Activated naive CD4-positive, alpha-beta T cell treated with anti-CD3 and anti-CD28 coated beads, Interleukin-2, amount 10 ng/mL, durations not matched to agents 7 days and 5 days (primary cell): Measurements from ENCODE around the gene RFLNA.

ENCODE experiments used
- CTCF ChIA-PET: fragments of 350-600 bp; sonication (Branson Sonifier 250); formaldehyde crosslinking; loops from one replicate; lab custom pipeline; 2021; ENCODE audit warnings: antibody characterized with exemption; lab: Charles Lee
- DNase-seq: peaks from one replicate; pipeline ENCODE4 v3.0.0-alpha.2; 2020
- H3K27ac Mint-ChIP-seq: one replicate; pipeline ENCODE4 v1.8.0; 2021; ENCODE audit warnings: mild to moderate bottlenecking, moderate library complexity, mixed read lengths
- H3K27me3 Mint-ChIP-seq: one replicate; pipeline ENCODE4 v1.8.0; 2021; ENCODE audit warnings: mild to moderate bottlenecking, mixed read lengths
- H3K36me3 Mint-ChIP-seq: one replicate; pipeline ENCODE4 v1.8.0; 2021; ENCODE audit warnings: mixed read lengths
- H3K4me1 Mint-ChIP-seq: one replicate; pipeline ENCODE4 v1.8.0; 2021; ENCODE audit warnings: mixed read lengths
- H3K4me3 Mint-ChIP-seq: one replicate; pipeline ENCODE4 v1.8.0; 2021; ENCODE audit warnings: mild to moderate bottlenecking, moderate library complexity, mixed read lengths
- H3K9me3 Mint-ChIP-seq: one replicate; pipeline ENCODE4 v1.8.0; 2021; ENCODE audit warnings: mixed read lengths

The RFLNA gene

DNA sequence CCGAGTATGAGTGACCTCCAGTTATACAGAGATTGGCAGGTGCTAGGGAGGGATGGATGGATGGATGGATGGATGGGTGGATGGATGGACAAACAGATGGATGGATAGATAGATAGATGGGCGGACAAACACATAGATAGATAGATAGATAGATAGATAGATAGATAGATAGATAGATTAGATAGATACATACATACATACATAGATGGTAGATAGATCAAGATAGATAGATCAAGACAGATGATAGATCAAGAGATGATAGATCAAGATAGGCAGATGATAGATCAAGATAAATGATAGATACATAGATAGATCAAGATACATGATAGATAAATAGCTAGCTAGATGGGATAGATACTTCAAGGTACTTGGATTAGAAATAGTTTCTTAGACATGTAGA is 18.6 kb upstream of the RFLNA start:
- Mint-ChIP-seq H3K9me3 (no peaks in the 10 kb centered on the region), H3K4me3 (no peak overlapping the region), H3K27me3 (peaks cover 33% of the 10 kb centered on the region), H3K36me3 (no peaks in the 10 kb centered on the region), H3K4me1 (peaks cover 3% of the 10 kb centered on the region), H3K27ac (no peak overlapping the region)
- CTCF ChIA-PET, result no interaction called here
- DNase-seq, result no peak

DNA sequence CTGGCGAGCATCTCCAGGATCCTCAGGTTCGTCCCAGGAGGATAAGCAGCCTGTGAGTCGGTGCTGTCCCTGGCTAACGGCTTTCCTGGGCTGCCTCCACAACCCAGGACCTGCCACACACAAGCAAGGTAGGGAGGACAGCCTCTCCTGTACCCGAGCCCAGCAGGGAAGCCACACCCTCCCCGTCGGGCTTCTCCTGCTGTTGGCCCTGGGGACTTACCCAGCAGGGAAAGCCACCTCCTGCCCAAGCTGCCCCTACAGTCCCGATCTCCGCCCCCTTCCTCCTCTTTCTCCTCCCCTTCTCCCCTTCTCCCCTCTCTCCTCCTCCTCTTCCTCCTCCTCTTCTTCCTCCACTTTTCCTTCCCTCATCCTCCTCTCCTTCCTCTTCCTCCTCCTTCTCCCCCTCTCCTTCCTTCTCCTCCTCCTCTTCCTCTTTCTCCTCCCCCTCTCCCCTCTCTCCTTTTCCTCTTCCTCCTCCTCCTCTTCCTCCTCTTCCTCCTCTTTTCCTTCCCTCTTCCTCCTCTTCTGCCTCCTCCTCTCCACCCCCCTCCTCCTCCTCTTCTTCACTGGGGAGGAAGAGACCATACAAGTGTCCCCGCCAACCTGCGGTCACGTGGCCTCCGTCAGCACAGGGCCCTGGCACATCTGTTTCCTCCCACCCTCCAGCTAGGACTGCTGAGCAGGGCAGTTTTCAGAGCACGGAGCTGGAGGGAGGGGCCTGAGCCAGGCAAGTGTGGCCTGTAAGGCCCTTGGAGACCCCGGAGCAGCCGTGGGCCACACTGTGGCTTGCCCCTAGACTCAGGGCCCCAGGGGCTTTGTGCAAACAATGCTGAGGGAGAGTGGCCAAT is 17.3 kb upstream of the RFLNA start:
- no peak overlapping the region for H3K27ac Mint-ChIP-seq
- H3K4me3 Mint-ChIP-seq, result no peak overlapping the region
- H3K36me3 Mint-ChIP-seq, result no peaks in the 10 kb centered on the region
- H3K4me1 Mint-ChIP-seq, result peaks cover 3% of the 10 kb centered on the region
- H3K9me3 Mint-ChIP-seq, result no peaks in the 10 kb centered on the region
- CTCF ChIA-PET, result no interaction called here
- no peak for DNase-seq
- peaks cover 37% of the 10 kb centered on the region for H3K27me3 Mint-ChIP-seq

DNA sequence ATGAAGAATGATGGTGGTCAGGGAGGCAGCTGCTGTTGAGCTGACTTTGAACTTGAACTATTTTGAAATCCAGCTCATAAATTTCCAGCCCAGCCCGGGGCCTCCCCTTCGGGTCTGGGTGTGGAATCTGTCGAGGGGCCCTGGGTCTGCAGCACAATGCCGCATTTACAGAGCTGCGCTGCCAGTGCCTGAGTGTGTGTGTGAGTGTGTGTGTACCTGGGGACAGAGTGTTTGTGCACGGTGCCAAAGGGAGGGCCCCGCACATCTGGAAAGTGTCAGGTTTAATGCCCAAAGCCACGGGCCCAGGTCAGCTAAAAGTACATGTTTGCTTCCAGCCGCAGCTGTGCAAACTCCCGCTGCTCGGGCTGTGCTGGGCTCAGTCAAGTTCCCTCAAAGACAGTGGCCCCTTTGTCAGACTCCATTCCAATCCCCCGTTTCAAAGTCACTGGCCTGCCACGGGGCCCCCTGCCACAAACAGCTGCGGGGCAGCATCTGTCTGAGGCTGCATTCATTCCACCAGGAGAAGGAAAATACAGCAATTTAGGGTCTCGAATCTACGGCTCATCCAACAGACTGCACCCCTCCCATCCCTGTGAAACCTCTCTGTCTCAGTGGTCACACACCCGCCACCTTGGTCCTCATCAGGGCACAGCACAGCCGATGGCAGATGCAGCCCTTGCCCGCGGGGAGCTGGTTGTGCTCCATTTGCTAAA is 16.3 kb upstream of the RFLNA start:
- H3K4me1 Mint-ChIP-seq, result peaks cover 3% of the 10 kb centered on the region
- peaks cover 44% of the 10 kb centered on the region for H3K27me3 Mint-ChIP-seq
- DNase-seq, result peak; percentile 10
- H3K4me3 Mint-ChIP-seq, result no peak overlapping the region
- H3K27ac Mint-ChIP-seq, result no peak overlapping the region
- CTCF ChIA-PET, result no interaction called here
- no peaks in the 10 kb centered on the region for H3K9me3 Mint-ChIP-seq
- no peaks in the 10 kb centered on the region for H3K36me3 Mint-ChIP-seq

DNA sequence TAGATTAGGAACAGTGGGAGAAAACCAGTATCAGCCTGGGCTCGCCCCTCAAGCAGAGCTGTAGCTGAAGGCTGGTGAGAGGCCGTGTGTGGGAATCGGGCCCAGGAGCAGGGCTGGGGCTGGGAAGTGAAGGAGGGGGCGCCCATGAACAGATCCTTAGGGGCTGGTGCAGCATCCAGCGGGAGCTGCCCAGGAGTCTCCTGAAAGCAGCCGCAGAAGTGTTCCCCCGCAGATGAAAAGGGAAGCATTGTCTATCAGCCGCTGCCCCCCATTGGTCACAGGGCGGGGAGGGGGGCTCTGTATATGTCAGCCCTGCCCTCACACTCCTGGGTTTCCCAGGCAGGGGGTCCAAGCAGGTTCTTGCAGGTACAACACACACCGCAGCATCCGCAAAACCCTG is 15.6 kb upstream of the RFLNA start:
- Mint-ChIP-seq H3K36me3 (no peaks in the 10 kb centered on the region), H3K4me1 (no peaks in the 10 kb centered on the region), H3K27me3 (peaks cover 49% of the 10 kb centered on the region), H3K27ac (no peak overlapping the region), H3K4me3 (no peak overlapping the region), H3K9me3 (peaks cover 2% of the 10 kb centered on the region)
- CTCF ChIA-PET, result no interaction called here
- DNase-seq, result no peak

DNA sequence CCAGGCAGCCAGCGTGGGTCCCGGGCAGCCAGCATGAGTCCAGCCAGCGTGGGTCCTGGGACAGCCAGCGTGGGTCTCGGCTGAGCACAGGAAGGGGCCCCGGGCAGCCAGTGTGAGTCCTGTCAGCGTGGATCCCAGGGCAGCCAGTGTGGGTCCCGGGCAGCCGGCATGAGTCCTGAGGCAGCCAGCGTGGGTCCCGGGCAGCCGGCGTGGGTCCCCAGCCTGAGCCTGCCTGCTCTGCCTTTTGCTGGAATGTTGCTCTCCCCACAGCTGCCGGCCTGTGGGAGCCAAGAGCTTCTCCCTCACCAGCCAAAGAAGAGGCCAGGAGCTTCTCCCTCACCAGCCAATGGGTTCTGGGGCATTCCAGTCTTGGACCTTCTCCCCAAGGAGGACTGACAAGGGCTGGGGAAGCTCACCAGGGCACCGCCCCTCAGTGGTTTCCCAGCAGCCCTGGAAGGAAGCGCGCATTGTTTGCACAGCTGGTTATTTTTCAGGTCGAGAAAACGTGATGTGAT is 15.0 kb upstream of the RFLNA start:
- H3K9me3 Mint-ChIP-seq, result peaks cover 6% of the 10 kb centered on the region
- H3K4me1 Mint-ChIP-seq, result no peaks in the 10 kb centered on the region
- H3K27me3 Mint-ChIP-seq, result peaks cover 54% of the 10 kb centered on the region
- H3K27ac Mint-ChIP-seq, result no peak overlapping the region
- no peak for DNase-seq
- no peak overlapping the region for H3K4me3 Mint-ChIP-seq
- CTCF ChIA-PET, result no interaction called here
- H3K36me3 Mint-ChIP-seq, result no peaks in the 10 kb centered on the region

DNA sequence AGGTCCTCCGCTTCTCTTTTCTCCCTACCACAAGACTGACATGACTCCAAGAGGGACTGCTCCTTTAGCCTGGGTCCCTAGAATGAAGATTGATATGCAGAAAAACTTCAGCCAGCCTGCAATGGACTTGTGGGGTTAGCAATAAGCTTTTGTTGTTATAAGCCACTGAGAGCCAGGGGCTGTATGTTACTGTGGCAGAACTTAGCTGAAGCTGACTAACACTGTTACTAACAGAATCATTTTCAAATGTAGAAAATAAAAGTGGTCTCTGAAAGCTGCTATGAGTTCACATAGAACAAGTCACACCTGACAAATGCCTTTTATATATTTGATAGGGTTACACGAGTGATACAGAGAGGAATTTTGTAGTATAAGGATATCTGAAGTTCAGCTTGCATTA is 13.6 kb upstream of the RFLNA start:
- DNase-seq, result no peak
- H3K27me3 Mint-ChIP-seq, result peaks cover 58% of the 10 kb centered on the region
- H3K27ac Mint-ChIP-seq, result no peak overlapping the region
- H3K9me3 Mint-ChIP-seq, result peaks cover 12% of the 10 kb centered on the region
- CTCF ChIA-PET, result no interaction called here
- H3K4me3 Mint-ChIP-seq, result no peak overlapping the region
- no peaks in the 10 kb centered on the region for H3K4me1 Mint-ChIP-seq
- no peaks in the 10 kb centered on the region for H3K36me3 Mint-ChIP-seq

DNA sequence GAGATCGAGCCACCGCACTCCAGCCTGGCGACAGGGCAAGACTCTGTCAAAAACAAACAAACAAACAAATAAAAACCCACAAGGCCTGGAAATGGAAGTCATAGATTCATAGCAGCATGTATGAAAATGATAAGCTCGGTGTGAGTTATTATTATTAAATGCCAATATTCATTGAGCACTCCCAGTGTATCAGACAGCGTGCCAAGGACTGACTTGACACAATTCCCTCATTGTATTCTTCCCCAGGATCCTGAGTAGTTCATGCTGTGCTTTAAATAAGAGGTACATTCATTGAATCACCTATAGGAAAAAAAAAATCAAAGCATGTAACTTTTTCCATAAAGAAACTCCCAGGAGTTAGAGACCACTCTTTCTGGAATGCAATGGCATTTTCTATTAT is 12.6 kb upstream of the RFLNA start:
- Mint-ChIP-seq H3K4me3 (no peak overlapping the region), H3K9me3 (peaks cover 12% of the 10 kb centered on the region), H3K27me3 (peaks cover 54% of the 10 kb centered on the region), H3K4me1 (no peaks in the 10 kb centered on the region), H3K27ac (no peak overlapping the region), H3K36me3 (no peaks in the 10 kb centered on the region)
- DNase-seq, result peak; percentile 1
- CTCF ChIA-PET, result no interaction called here

DNA sequence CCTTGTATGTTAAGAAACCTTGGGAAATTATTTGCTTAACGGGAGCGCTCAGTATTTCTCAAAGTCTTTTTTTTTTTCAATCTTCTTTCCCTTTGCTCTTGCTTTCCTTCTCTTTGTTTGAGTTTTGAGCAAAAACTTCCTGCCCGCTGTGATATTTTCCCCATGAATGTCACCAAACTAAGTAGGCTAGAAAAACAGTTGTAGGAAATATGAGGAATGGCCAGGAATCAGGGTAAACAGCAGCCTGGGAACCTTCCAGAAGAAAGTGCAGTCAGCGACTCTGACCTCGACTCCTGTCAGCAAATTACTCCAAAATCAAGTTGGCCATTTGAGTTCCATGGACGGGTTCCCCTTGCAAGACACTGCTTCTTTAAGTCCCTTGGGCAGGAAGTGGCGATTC is 11.6 kb upstream of the RFLNA start:
- CTCF ChIA-PET, result no interaction called here
- H3K4me3 Mint-ChIP-seq, result no peak overlapping the region
- H3K4me1 Mint-ChIP-seq, result no peaks in the 10 kb centered on the region
- no peaks in the 10 kb centered on the region for H3K36me3 Mint-ChIP-seq
- DNase-seq, result no peak
- H3K27me3 Mint-ChIP-seq, result peaks cover 44% of the 10 kb centered on the region
- H3K27ac Mint-ChIP-seq, result no peak overlapping the region
- H3K9me3 Mint-ChIP-seq, result peaks cover 12% of the 10 kb centered on the region

DNA sequence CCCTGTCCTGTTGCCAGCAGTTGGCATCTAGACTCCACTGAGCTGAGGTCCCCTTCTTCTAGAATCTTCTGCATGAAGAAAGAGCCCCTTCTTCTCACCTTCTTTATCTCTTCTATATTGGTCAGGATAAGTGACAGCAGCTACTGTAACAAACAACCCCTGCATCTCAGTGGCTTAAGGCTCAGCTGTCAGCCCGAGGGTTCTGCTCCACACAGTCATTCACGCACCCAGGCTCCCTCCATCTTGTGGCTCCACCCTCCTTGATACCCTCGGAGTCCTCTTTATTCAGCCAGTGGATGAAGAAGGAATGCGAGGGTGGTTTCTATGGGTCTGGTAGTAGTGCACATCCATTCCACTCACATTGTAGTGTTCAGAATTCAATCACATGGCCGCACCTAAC is 10.5 kb upstream of the RFLNA start:
- peaks cover 34% of the 10 kb centered on the region for H3K27me3 Mint-ChIP-seq
- H3K4me1 Mint-ChIP-seq, result no peaks in the 10 kb centered on the region
- H3K9me3 Mint-ChIP-seq, result peaks cover 12% of the 10 kb centered on the region
- H3K36me3 Mint-ChIP-seq, result no peaks in the 10 kb centered on the region
- no peak overlapping the region for H3K27ac Mint-ChIP-seq
- CTCF ChIA-PET, result no interaction called here
- no peak overlapping the region for H3K4me3 Mint-ChIP-seq
- DNase-seq, result no peak

DNA sequence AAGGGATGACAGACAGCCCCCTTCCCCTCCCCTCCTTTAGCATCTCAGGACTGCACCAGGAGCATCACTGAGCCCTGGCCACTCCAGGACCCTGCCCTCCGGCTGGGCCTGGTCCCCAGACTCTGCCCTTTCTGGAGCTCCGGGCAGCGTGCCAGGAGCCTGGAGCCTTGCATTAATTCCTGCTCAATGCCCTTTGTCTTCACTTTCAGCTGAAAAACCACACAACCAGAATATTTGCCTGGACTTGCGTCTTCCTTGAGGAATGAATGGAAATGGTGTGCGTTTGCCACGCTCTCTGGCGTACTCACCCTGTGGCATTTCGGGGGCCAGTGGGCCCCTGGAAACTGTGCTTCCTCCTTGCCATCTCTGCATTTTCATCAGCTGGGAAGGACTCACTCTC is 8.5 kb upstream of the RFLNA start:
- Mint-ChIP-seq H3K4me3 (no peak overlapping the region), H3K9me3 (peaks cover 14% of the 10 kb centered on the region), H3K27me3 (peaks cover 32% of the 10 kb centered on the region), H3K27ac (no peak overlapping the region), H3K4me1 (no peaks in the 10 kb centered on the region), H3K36me3 (no peaks in the 10 kb centered on the region)
- DNase-seq, result no peak
- CTCF ChIA-PET, result no interaction called here

DNA sequence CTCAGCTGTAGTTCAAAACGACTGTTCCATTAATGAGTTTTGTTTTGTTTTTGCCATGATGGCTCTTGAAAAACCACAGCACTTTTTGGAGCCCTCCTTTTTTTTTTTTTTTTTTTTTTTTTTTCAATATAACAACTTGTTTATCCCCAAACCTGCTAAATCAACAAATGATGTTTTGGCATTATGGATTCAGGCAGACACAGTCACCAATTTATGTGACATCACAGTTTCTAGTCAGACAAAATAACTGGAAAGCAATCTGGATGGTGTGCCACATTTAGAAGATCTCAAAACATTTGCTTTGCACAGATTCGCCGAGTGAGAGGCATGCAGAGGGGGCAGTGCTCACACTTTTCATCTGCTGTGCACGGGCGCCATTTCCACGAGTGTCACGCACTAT is 7.9 kb upstream of the RFLNA start:
- Mint-ChIP-seq H3K4me3 (no peak overlapping the region), H3K27me3 (peaks cover 32% of the 10 kb centered on the region), H3K36me3 (no peaks in the 10 kb centered on the region), H3K4me1 (no peaks in the 10 kb centered on the region), H3K9me3 (peaks cover 14% of the 10 kb centered on the region), H3K27ac (no peak overlapping the region)
- no peak for DNase-seq
- CTCF ChIA-PET, result no interaction called here

DNA sequence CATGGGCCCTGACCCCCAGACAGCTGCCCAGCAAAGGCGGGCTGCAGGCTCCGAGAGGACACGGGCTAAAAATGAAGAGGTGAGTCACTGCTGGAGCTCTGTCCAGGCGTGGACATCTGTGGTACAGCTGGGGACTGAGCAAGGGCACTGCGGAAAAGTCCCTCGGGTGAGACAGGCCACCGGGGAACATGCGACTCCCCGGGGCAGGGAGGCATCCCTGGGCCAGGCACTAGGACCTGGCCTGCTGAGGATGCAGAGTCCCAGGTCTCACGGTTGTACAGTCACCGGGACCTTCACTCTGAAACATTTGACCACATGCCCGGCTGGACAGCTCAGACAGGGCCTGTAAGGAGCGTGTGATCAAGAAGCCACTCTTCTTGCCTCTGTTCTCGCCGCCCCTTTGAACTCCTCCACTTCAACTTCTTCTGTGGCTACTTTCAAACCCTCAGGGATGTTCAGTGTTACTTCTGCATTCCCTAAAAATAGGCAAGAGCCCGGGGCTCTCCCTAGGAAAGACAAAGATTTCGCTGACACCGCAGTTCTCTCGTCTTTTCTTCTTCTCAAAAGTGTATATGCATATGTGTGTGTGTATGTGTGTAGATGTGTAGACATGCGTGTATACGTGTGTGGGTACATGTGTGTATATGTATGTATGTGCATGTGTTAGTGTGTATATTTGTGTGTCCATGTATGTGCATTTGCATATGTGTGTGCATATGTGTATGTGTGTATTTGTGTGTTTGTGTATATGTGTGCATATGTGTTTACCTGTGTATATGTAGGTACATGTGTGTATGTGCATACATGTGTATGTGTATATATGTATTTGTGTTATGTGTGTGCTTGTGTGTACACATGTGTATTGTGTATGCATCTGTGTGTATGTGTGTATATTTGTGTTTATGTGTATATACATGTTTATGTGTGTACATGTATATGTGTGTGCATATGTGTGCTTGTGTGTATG is 5.0 kb upstream of the RFLNA start:
- Mint-ChIP-seq H3K36me3 (no peaks in the 10 kb centered on the region), H3K4me3 (no peak overlapping the region), H3K4me1 (no peaks in the 10 kb centered on the region), H3K27me3 (peaks cover 39% of the 10 kb centered on the region), H3K27ac (no peak overlapping the region), H3K9me3 (peaks cover 7% of the 10 kb centered on the region)
- DNase-seq, result no peak
- CTCF ChIA-PET, result interaction anchor here (0.9 kb wide), 1 partner anchor 9 kb away, joined by 4 read pairs; no protein-coding TSS in a partner anchor

DNA sequence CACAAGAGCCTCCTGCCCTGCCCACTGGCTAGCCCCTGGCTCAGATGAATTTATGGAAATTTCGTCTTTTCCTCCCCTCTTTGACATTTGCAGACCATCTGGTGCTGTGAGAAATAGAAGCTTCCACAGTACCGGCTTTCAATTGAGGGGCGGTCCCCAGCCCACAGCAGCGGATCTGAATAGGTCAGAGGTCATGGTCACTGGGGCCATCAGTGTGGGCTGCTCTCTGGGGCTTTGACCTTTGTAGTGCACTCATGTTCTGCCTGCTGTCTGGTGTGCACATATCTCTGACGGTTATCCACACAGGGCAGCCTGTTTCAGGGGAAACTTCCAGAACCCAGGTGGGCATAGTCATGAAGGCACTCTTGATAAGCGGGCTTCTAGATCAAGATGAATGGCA is 2.5 kb upstream of the RFLNA start:
- CTCF ChIA-PET, result no interaction called here
- no peak for DNase-seq
- Mint-ChIP-seq H3K9me3 (peaks cover 2% of the 10 kb centered on the region), H3K27ac (no peak overlapping the region), H3K4me3 (no peak overlapping the region), H3K36me3 (no peaks in the 10 kb centered on the region), H3K4me1 (no peaks in the 10 kb centered on the region), H3K27me3 (peaks cover 53% of the 10 kb centered on the region)
